Measurements from ENCODE around the gene PWWP2B. TPM values are rescaled to one million over a fixed set of nuclear protein-coding genes. Genes with fewer than 3 reads are reported as not detected.

The PWWP2B gene
- total RNA-seq, 1 experiment from 2014 or later = 4.2 TPM

GRCh38 chr10:132389433-132390169, 7.4 kb upstream of the PWWP2B start:
- Histone ChIP-seq H3K4me3 (no peak overlapping the region), H3K36me3 (no peaks in the 10 kb centered on the region), H3K4me1 (replicated peaks) (no peaks in the 10 kb centered on the region), H3K27ac (no peak overlapping the region), H3K27me3 (replicated peaks) (no peaks in the 10 kb centered on the region), H3K9me3 (replicated peaks) (no peaks in the 10 kb centered on the region; the same call in 1 of the 2 replicates)
- DNase-seq (ENCODE audit: low read depth in 1 of 2, low spot score in 2 of 2) = no peak

- DNase-seq (ENCODE audit: low read depth in 1 of 2, low spot score in 2 of 2) = no peak
- no peaks in the 10 kb centered on the region for H3K36me3 ChIP-seq
These were observed 6.7 kb upstream of the PWWP2B start for GRCh38 chr10:132390170-132390920.

GRCh38 chr10:132390921-132391675, 5.9 kb upstream of the PWWP2B start:
- H3K4me3 ChIP-seq = no peak overlapping the region
- peaks cover 3% of the 10 kb centered on the region for H3K4me1 ChIP-seq (replicated peaks)
- H3K27me3 ChIP-seq (replicated peaks) = no peaks in the 10 kb centered on the region
- H3K36me3 ChIP-seq = no peaks in the 10 kb centered on the region
- no peaks in the 10 kb centered on the region; the same call in 1 of the 2 replicates for H3K9me3 ChIP-seq (replicated peaks)
- no peak overlapping the region for H3K27ac ChIP-seq
- DNase-seq (ENCODE audit: low read depth in 1 of 2, low spot score in 2 of 2) = no peak

More at GRCh38 chr10:132390170-132390920, 6.7 kb upstream of the PWWP2B start:
- Histone ChIP-seq H3K27ac (no peak overlapping the region), H3K4me1 (replicated peaks) (no peaks in the 10 kb centered on the region), H3K27me3 (replicated peaks) (no peaks in the 10 kb centered on the region), H3K4me3 (no peak overlapping the region), H3K9me3 (replicated peaks) (no peaks in the 10 kb centered on the region; the same call in 1 of the 2 replicates)

DNA sequence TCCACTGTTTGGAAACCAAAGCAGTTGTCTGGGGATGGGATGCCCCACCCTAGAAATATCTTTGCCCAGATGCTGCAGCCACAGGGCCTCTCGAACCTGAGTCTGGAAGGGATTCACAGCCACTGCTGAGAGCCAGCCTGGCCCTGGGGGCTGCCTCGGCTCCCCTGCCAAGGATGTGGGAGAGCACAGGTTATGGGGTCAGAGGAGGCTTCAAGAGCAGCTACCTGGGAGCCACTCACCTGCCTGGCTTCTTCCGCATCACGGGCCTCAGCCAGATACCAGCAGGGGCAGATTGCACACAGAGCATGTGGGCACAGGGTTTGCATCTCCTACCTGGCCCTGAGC, 5.4 kb upstream of the PWWP2B start:
- H3K36me3 ChIP-seq = no peaks in the 10 kb centered on the region
- DNase-seq (ENCODE audit: low read depth in 1 of 2, low spot score in 2 of 2) = no peak
- no peak overlapping the region for H3K27ac ChIP-seq
- no peak overlapping the region for H3K4me3 ChIP-seq
- H3K9me3 ChIP-seq (replicated peaks) = no peaks in the 10 kb centered on the region; the same call in 1 of the 2 replicates
- H3K27me3 ChIP-seq (replicated peaks) = no peaks in the 10 kb centered on the region
- peaks cover 7% of the 10 kb centered on the region for H3K4me1 ChIP-seq (replicated peaks)

DNA sequence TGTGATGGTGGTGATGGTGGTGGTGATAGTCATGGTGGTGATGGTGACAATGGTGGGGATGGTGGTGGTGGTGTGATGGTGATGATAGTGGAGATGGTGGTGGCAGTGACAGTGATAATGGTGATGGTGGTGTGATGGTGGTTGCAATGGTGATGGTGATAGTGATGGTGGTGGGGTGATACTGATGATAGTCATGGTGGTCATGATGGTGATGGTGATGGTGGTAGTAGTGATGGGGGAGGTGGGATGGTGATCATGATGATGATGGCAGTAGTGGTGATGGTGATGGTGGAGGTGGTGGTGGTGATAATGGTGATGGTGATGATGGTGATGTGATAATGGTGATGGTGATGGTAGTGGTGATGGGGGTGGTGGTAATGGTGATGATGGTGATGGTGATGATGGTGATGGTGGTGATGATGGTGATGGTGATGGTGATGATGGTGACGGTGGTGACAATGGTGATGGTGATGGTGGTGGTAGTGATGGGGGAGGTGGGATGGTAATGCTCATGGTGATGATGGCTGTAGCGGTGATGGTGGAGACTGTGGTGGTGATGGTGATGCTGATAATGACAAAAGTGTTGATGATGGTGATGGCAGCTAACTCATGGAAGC, 4.7 kb upstream of the PWWP2B start:
- H3K27ac ChIP-seq = no peak overlapping the region

GRCh38 chr10:132392811-132393694, 3.9 kb upstream of the PWWP2B start:
- no peaks in the 10 kb centered on the region for H3K36me3 ChIP-seq
- no peaks in the 10 kb centered on the region for H3K27me3 ChIP-seq (replicated peaks)
- H3K4me1 ChIP-seq (replicated peaks) = peaks cover 10% of the 10 kb centered on the region
- no peaks in the 10 kb centered on the region; the same call in 1 of the 2 replicates for H3K9me3 ChIP-seq (replicated peaks)
- no peak for DNase-seq (ENCODE audit: low read depth in 1 of 2, low spot score in 2 of 2)
- H3K27ac ChIP-seq = no peak overlapping the region
- no peak overlapping the region for H3K4me3 ChIP-seq

More for the DNA sequence above, 4.7 kb upstream of the PWWP2B start:
- Histone ChIP-seq H3K27me3 (replicated peaks) (no peaks in the 10 kb centered on the region), H3K36me3 (no peaks in the 10 kb centered on the region), H3K4me3 (no peak overlapping the region), H3K9me3 (replicated peaks) (no peaks in the 10 kb centered on the region; the same call in 1 of the 2 replicates), H3K4me1 (replicated peaks) (peaks cover 7% of the 10 kb centered on the region)
- DNase-seq (ENCODE audit: low read depth in 1 of 2, low spot score in 2 of 2) = no peak

DNA sequence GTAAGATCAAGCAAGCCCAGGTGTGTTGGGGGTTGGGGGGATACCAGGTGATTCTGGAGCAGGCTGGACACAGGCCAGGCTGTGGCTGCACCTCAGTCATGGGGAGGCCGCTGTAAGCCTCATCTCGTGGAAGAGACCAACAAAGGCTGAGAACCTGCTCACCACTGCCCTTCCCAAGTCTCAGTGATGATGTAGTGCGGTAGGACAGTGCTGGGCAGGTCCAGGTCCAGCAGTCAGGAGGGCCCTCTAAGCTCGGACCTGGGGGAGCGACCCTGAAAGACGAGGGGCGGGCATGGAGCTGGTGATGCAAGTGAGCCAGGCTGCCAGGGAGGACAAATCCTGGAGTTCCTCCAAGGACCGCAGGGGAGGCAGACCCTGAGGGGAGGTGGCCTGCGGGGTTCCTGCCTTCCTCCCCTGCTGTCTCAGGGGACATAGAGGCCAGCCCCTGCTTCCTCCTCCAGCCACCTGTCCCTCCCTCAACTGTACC, 3.3 kb upstream of the PWWP2B start:
- H3K27ac ChIP-seq = no peak overlapping the region

GRCh38 chr10:132394201-132394811, 2.7 kb upstream of the PWWP2B start:
- peaks cover 10% of the 10 kb centered on the region for H3K4me1 ChIP-seq (replicated peaks)
- no peak overlapping the region for H3K27ac ChIP-seq
- no peak for DNase-seq (ENCODE audit: low read depth in 1 of 2, low spot score in 2 of 2)
- no peaks in the 10 kb centered on the region for H3K27me3 ChIP-seq (replicated peaks)
- H3K36me3 ChIP-seq = no peaks in the 10 kb centered on the region
- no peak overlapping the region for H3K4me3 ChIP-seq
- no peaks in the 10 kb centered on the region; the same call in 1 of the 2 replicates for H3K9me3 ChIP-seq (replicated peaks)

More for the DNA sequence above, 3.3 kb upstream of the PWWP2B start:
- DNase-seq (ENCODE audit: low read depth in 1 of 2, low spot score in 2 of 2) = no peak
- no peak overlapping the region for H3K4me3 ChIP-seq
- no peaks in the 10 kb centered on the region for H3K27me3 ChIP-seq (replicated peaks)
- peaks cover 10% of the 10 kb centered on the region for H3K4me1 ChIP-seq (replicated peaks)
- H3K9me3 ChIP-seq (replicated peaks) = no peaks in the 10 kb centered on the region; the same call in 1 of the 2 replicates
- no peaks in the 10 kb centered on the region for H3K36me3 ChIP-seq

GRCh38 chr10:132394936-132395703, 1.9 kb upstream of the PWWP2B start:
- peaks cover 10% of the 10 kb centered on the region for H3K4me1 ChIP-seq (replicated peaks)
- no peaks in the 10 kb centered on the region for H3K36me3 ChIP-seq
- H3K9me3 ChIP-seq (replicated peaks) = no peaks in the 10 kb centered on the region; the same call in 1 of the 2 replicates
- H3K27me3 ChIP-seq (replicated peaks) = no peaks in the 10 kb centered on the region
- no peak for DNase-seq (ENCODE audit: low read depth in 1 of 2, low spot score in 2 of 2)
- H3K27ac ChIP-seq = no peak overlapping the region
- no peak overlapping the region for H3K4me3 ChIP-seq

GRCh38 chr10:132395704-132396493, 1.1 kb upstream of the PWWP2B start:
- no peak overlapping the region for H3K27ac ChIP-seq
- H3K27me3 ChIP-seq (replicated peaks) = no peaks in the 10 kb centered on the region
- DNase-seq (ENCODE audit: low read depth in 1 of 2, low spot score in 2 of 2) = no peak
- no peaks in the 10 kb centered on the region for H3K36me3 ChIP-seq
- H3K4me3 ChIP-seq = peak overlapping the region; percentile 78
- peaks cover 10% of the 10 kb centered on the region for H3K4me1 ChIP-seq (replicated peaks)
- no peaks in the 10 kb centered on the region; the same call in 1 of the 2 replicates for H3K9me3 ChIP-seq (replicated peaks)

DNA sequence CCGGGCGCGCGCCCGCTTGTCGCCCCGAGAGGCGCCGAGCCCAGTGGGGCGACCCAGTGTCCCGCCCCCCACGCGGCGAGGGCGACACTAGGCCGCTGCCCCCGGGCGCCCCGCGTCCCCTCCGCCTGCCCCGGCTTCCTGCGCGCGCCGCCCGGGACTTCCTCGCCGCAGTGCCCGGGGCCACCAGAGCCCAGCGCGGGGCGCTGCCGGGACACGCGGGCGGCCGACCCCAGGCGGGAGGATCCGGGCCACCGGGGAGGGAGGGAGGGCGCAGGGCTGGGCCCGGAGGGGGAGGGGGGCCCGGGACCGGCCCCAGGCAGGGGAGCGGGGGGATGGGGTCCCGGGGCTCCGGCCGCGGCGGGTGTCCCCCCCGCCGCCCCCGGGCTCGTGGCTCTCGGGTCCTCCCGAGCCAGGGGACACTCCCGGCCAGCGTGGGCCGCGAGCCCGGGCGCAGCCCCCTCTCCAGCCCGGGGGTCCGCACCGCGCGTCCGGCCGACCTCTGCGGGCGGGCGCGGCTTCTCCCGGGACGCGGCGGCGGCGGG, 435 bp upstream of the PWWP2B start:
- Histone ChIP-seq H3K9me3 (replicated peaks) (no peaks in the 10 kb centered on the region; the same call in 1 of the 2 replicates), H3K4me3 (peak overlapping the region; percentile 78), H3K27me3 (replicated peaks) (no peaks in the 10 kb centered on the region), H3K36me3 (no peaks in the 10 kb centered on the region), H3K27ac (no peak overlapping the region), H3K4me1 (replicated peaks) (peaks cover 10% of the 10 kb centered on the region)
- DNase-seq (ENCODE audit: low read depth in 1 of 2, low spot score in 2 of 2) = no peak

Measured in SJSA1 (cell line).